Measurements from ENCODE around the gene MGAT3. TPM values are rescaled to one million over a fixed set of nuclear protein-coding genes. Genes with fewer than 3 reads are reported as not detected.

Gene MGAT3
- total RNA-seq, 1 donor from 2014 or later: 2.1 TPM

- no peak overlapping the region for H3K9ac ChIP-seq (ENCODE audit: low read depth in 1 of 3, low read length in 3 of 3)
- H3K4me1 ChIP-seq (ENCODE audit: control insufficient read depth in 3 of 3, insufficient read depth in 3 of 3, low read length in 3 of 3): peaks cover 3 to 8% (median 4%) of the 10 kb centered on the region in 3 donors
- no peaks in the 10 kb centered on the region for H3K36me3 ChIP-seq (ENCODE audit: control insufficient read depth in 3 of 3, insufficient read depth in 3 of 3, low read length in 3 of 3)
- H3K4me3 ChIP-seq (ENCODE audit: low read length in 3 of 3): no peak overlapping the region
- H3K27me3 ChIP-seq (ENCODE audit: control insufficient read depth in 3 of 3, insufficient read depth in 3 of 3, low read length in 3 of 3): peaks cover 5 to 21% (median 7%) of the 10 kb centered on the region in 3 donors
- H3K9me3 ChIP-seq (ENCODE audit: control insufficient read depth in 3 of 3, low read length in 3 of 3): no peaks in the 10 kb centered on the region
- no peak overlapping the region for H3K27ac ChIP-seq (ENCODE audit: low read depth, low read length)
Measured at GRCh38 chr22:39537975-39538374, 81.2 kb downstream of the MGAT3 start.

Other genes starting within 250 kb of the MGAT3 start
- 8.9 TPM for gene PDGFB, start 212.0 kb upstream of the MGAT3 start, total RNA-seq
- gene RPL3, start 137.4 kb upstream of the MGAT3 start, total RNA-seq: 2,602 TPM
- 5.7 TPM for gene SYNGR1, start 107.0 kb upstream of the MGAT3 start, total RNA-seq
- 12.0 TPM for gene TAB1, start 57.2 kb upstream of the MGAT3 start, total RNA-seq
- 10.4 TPM for gene MIEF1, start 45.3 kb downstream of the MGAT3 start, total RNA-seq
- 136 TPM for gene ATF4, start 63.5 kb downstream of the MGAT3 start, total RNA-seq
- gene RPS19BP1, start 75.7 kb downstream of the MGAT3 start, total RNA-seq: 27.7 TPM
- not detected for gene CACNA1I, start 113.7 kb downstream of the MGAT3 start, total RNA-seq